Ascending aorta (tissue), 2 donors: ENCODE data around the gene PANK4. TPM values are rescaled to one million over a fixed set of nuclear protein-coding genes. Genes with fewer than 3 reads are reported as not detected.
"Not testable (repeated sequence)": the region's sequence is repeated elsewhere in the genome, so short reads cannot be mapped to it uniquely, and the experiment has no call there.

Source experiments
- DNase-seq, 2 donors: peaks; one replicate each; pipeline ENCODE4 v3.0.0-alpha.2; 2019; ENCODE audit warnings: low spot score in 2 of 2
- H3K27ac ChIP-seq, 2 donors: fragments of 200-600 bp; sonication (generic); one replicate each; pipeline ENCODE4 v1.5.1; 2016 to 2017; ENCODE audit warnings: mild to moderate bottlenecking in 1 of 2
- H3K27me3 ChIP-seq: fragments of 200-600 bp; sonication (generic); one replicate; pipeline ENCODE4 v1.5.1; 2017
- H3K36me3 ChIP-seq, 2 donors: fragments of 200-600 bp; sonication (generic); one replicate each; pipeline ENCODE4 v1.5.1; 2016
- H3K4me1 ChIP-seq, 2 donors: fragments of 200-600 bp; sonication (generic); one replicate each; pipeline ENCODE4 v1.5.1; 2016 to 2017; ENCODE audit warnings: mild to moderate bottlenecking in 1 of 2
- H3K4me3 ChIP-seq, 2 donors: fragments of 200-600 bp; sonication (generic); one replicate each; pipeline ENCODE4 v1.5.1; 2016 to 2017; ENCODE audit warnings: mild to moderate bottlenecking in 1 of 2
- H3K9me3 ChIP-seq, 2 donors: fragments of 200-600 bp; sonication (generic); one replicate each; pipeline ENCODE4 v1.5.1; 2016
- intact Hi-C: fragments of 100-400 bp; cut with DNase I; formaldehyde crosslinking; loops from one replicate; pipeline ENCODE4 v1.15.1; 2023
- total RNA-seq: library from RNA; depleted of rRNA; stranded (reverse); fragments of >200 nt; gene quantifications from one replicate; pipeline ENCODE4 v1.1.0, GENCODE V29; 2016
- TF ChIP-seq, protein P1 (sequence below), 3 experiments: fragments of 200-600 bp in 2 of 3; fragments of 450-650 bp in 1 of 3; sonication (generic) in 2 of 3; IDR thresholded peaks; one replicate each; pipeline ENCODE4 v1.5.1; 2016 to 2019; ENCODE audit warnings: antibody characterized with exemption in 3 of 3, mild to moderate bottlenecking in 1 of 3, moderate library complexity in 1 of 3

The PANK4 gene
- total RNA-seq, 1 donor from 2014 or later = 80.5 TPM

DNA sequence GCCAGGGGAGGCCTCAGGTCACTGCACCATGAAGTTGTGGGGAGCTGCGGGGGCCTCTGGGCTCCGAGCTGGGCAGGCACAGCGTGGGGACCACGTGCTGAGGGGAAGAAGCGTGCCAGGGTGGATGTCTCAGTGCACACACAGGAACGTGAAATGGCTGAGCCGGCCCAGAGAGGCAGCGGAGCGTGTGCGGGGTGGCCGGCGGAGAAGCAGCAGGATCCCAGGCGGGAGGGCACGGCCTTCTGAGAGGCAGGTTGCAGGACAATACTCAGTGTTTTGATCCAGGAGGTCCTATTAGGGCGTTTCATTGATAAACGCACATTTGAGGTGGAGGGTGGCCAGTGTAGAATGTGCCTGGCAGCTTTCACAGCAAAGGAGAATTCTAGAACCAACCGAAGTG is 42.7 kb upstream of the PANK4 start:
- peaks cover 3 to 8% of the 10 kb centered on the region in 2 donors for H3K9me3 ChIP-seq
- DNase-seq = no peak
- no peaks in the 10 kb centered on the region for H3K4me1 ChIP-seq
- H3K27ac ChIP-seq = no peak overlapping the region
- no peaks in the 10 kb centered on the region for H3K27me3 ChIP-seq
- H3K36me3 ChIP-seq = no peaks in the 10 kb centered on the region
- TF ChIP-seq, protein P1, sequence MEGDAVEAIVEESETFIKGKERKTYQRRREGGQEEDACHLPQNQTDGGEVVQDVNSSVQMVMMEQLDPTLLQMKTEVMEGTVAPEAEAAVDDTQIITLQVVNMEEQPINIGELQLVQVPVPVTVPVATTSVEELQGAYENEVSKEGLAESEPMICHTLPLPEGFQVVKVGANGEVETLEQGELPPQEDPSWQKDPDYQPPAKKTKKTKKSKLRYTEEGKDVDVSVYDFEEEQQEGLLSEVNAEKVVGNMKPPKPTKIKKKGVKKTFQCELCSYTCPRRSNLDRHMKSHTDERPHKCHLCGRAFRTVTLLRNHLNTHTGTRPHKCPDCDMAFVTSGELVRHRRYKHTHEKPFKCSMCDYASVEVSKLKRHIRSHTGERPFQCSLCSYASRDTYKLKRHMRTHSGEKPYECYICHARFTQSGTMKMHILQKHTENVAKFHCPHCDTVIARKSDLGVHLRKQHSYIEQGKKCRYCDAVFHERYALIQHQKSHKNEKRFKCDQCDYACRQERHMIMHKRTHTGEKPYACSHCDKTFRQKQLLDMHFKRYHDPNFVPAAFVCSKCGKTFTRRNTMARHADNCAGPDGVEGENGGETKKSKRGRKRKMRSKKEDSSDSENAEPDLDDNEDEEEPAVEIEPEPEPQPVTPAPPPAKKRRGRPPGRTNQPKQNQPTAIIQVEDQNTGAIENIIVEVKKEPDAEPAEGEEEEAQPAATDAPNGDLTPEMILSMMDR (IDR thresholded peaks at IDR 0.05) = no peak
- no peak overlapping the region for H3K4me3 ChIP-seq
- intact Hi-C loops = no loop called here

DNA sequence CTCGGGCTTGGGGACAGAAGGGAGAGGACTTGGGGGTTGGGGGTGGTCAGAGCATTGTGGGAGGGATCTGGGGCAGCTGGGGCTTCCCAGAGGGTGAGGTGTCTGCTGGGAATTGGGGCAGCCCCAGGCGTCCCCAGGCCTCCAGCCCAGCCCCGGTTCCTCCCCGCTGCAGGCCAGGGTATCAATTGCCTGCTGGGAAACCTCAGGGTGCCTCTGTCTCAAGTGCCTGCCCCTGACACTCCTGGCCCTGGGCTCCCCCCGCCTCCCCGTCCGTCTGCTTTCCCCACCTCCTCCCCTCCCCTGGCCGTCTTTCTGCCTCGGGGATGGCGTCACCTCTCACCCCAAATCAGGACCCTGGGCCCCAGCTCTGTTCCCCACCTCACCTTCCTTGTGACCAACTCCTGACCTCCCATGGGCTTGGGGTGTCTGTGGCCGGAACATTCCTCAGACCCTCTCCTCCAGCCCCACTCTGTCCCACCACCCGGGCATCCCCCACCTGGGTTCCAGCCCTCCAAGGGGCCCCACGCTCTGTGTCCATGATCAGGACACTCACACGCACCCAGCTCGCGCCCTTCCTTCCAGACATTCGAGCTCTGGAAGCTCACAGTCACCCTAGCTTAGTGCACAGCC is 41.9 kb upstream of the PANK4 start:
- H3K4me1 ChIP-seq, H3K27me3 ChIP-seq, DNase-seq, H3K27ac ChIP-seq, H3K4me3 ChIP-seq, H3K36me3 ChIP-seq, H3K9me3 ChIP-seq, intact Hi-C loops: not testable (repeated sequence)

DNA sequence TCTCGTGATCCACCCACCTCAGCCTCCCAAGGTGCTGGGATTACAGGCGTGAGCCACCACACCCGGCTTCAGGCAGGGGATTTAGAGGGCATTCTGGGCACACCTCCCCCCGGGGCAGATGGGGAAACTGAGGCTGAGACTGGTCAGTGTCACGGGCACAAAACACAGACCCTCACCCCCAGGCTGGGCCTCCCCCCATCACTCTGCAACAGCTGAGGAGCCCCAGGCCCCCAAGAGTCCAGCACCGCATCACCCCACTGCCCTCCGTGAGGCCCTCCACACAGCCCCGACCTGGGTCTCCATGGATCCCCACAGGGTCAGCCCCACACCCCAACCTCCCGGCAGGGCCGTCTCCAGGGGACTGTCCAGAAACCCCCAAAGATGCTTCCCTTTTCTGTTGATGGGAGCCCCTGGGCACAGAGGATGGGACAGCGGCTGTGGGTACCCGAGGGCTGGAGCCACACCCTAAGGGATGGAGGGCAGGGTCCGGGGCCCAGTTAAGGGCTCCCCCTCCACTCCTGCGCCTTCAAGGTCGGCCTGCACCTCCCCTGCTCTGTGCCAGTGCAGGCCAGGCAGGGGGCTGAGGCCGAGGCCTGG is 40.8 kb upstream of the PANK4 start:
- Histone ChIP-seq H3K27me3 (no peaks in the 10 kb centered on the region), H3K27ac (no peak overlapping the region), H3K9me3 (no peaks in the 10 kb centered on the region), H3K4me3 (no peak overlapping the region), H3K36me3 (peaks cover 0 to under 1% of the 10 kb centered on the region in 2 donors), H3K4me1 (no peaks in the 10 kb centered on the region)
- DNase-seq = no peak
- TF ChIP-seq, protein P1 (IDR thresholded peaks at IDR 0.05) = no peak
- intact Hi-C loops = no loop called here

DNA sequence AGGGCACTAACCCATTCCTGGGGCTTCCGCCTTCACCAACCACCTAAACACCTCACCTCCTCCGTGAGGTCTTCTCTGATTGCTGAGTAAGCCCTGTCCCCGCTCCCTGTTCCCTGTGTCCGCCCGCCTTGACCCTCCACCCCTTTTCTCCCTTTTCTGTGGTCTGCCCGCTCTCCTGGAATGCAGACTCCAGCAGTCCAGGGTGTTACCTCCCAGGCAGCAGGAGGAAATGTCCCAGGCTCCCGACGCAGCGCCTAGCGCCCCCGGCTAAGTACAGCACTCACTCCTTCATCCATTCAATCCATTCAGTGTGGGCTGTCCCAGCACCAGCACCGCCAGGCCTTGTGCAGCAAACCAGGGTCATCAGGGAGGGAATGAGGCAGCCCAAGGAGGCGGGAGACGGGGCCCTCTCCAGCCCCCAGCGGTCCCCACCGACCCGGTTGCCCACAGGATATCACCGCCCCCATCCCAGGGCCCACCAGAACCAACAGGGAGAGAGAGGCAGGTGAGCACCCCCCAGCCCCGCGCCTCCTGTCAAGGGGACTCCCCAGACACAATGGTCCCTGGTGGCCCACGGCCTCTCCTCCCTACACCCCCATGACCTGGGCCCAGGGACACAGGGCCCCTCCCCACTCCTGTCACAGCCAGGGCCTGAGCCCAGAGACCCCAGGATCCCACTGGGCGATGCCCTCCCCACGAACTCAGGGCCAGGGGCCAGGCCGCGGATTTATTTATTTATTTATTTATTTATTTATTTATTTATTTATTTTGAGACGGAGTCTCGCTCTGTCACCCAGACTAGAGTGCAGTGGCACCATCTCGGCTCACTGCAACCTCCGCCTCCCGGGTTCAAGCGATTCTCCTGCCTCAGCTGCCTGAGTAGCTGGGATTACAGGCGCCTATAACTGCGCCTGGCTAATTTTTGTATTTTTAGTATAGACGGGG is 40.0 kb upstream of the PANK4 start:
- TF ChIP-seq, protein P1 (IDR thresholded peaks at IDR 0.05) = no peak
- DNase-seq = no peak
- peaks cover 0 to 6% of the 10 kb centered on the region in 2 donors for H3K36me3 ChIP-seq
- intact Hi-C loops = no loop called here
- H3K4me1 ChIP-seq = no peaks in the 10 kb centered on the region
- no peak overlapping the region for H3K27ac ChIP-seq
- H3K27me3 ChIP-seq = no peaks in the 10 kb centered on the region
- no peaks in the 10 kb centered on the region for H3K9me3 ChIP-seq
- H3K4me3 ChIP-seq = no peak overlapping the region

DNA sequence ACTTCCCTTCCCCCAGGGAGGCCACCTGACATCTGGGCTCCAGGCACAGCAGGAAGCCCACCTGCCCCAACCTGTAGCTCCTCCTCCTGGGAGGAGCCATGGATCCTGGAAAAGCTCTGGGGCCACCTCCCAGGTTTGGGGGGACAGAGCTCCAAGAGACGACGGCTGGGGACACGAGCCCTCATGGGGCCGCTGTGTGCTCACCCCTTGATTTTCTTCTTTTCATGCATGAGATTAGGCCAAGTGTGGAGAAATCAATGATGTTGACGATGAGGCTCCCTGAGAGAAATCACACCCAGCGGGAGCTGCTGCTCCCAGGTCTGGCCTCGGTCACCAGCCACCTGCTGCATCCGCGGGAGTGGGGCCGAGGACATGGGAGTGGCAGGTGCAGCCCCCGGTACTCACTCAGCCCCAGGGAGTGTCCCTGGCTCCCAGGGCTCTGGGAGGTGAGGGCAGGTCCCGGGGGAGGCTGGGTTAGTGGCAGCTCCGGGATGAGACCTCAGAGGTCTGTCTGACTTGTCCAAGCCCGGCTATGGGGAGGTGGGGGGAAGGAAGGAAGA is 38.5 kb upstream of the PANK4 start:
- intact Hi-C loops = no loop called here

More for the DNA sequence above, 38.5 kb upstream of the PANK4 start:
- Histone ChIP-seq H3K4me1 (no peaks in the 10 kb centered on the region), H3K27ac (no peak overlapping the region), H3K27me3 (no peaks in the 10 kb centered on the region), H3K4me3 (no peak overlapping the region), H3K36me3 (peaks cover 0 to 8% of the 10 kb centered on the region in 2 donors), H3K9me3 (no peaks in the 10 kb centered on the region)
- no peak for DNase-seq
- TF ChIP-seq, protein P1 (IDR thresholded peaks at IDR 0.05) = no peak
